HepG2 (cell line): Measurements from ENCODE around the gene MSI2. TPM values are rescaled to one million over a fixed set of nuclear protein-coding genes. Genes with fewer than 3 reads are reported as not detected.

Source experiments
- FOSL1 ChIP-seq: sonication (generic); formaldehyde crosslinking; IDR thresholded peaks from 2 replicates; pipeline ENCODE4 v1.9.0; 2021; ENCODE audit warnings: missing genetic modification reagents, borderline replicate concordance
- GTF2F1 ChIP-seq: fragments of 150-350 bp; IDR thresholded peaks from 2 replicates; pipeline ENCODE4 v1.6.1; 2014; ENCODE audit warnings: low read length
- GZF1 ChIP-seq: sonication (generic); formaldehyde crosslinking; IDR thresholded peaks from 2 replicates; pipeline ENCODE4 v1.5.1; 2020; ENCODE audit warnings: mild to moderate bottlenecking, missing genetic modification reagents
- MEF2D ChIP-seq: sonication (generic); formaldehyde crosslinking; IDR thresholded peaks from 2 replicates; pipeline ENCODE4 v1.5.1; 2020; ENCODE audit warnings: mild to moderate bottlenecking, missing genetic modification reagents
- MIER3 ChIP-seq: IDR thresholded peaks from 2 replicates; pipeline ENCODE4 v1.6.1; 2016; ENCODE audit warnings: missing compliant biosample characterization, borderline replicate concordance
- NFYB ChIP-seq: sonication (generic); formaldehyde crosslinking; IDR thresholded peaks from 2 replicates; pipeline ENCODE4 v1.4.0; 2020; ENCODE audit warnings: missing genetic modification reagents
- NFYC ChIP-seq: IDR thresholded peaks from 2 replicates; pipeline ENCODE4 v1.6.1; 2016; ENCODE audit warnings: missing genetic modification reagents, missing compliant biosample characterization
- SMARCE1 ChIP-seq: fragments of 450-650 bp; IDR thresholded peaks from 2 replicates; pipeline ENCODE4 v1.6.1; 2017; ENCODE audit warnings: borderline replicate concordance
- SRSF9 ChIP-seq: fragments of 200-400 bp; formaldehyde crosslinking; IDR thresholded peaks from 2 replicates; pipeline ENCODE4 v1.6.1; 2018; ENCODE audit warnings: borderline replicate concordance, mild to moderate bottlenecking, low read depth, low read length; ENCODE audit not compliant: insufficient read depth, poor library complexity, severe bottlenecking
- TBL1XR1 ChIP-seq: fragments of 150-350 bp; IDR thresholded peaks from 2 replicates; pipeline ENCODE4 v1.6.1; 2014; ENCODE audit warnings: borderline replicate concordance, low read length; ENCODE audit not compliant: partially characterized antibody
- ZFAT ChIP-seq: sonication (generic); formaldehyde crosslinking; conservative IDR thresholded peaks from 2 replicates; pipeline ENCODE4 v1.8.1; 2023; ENCODE audit warnings: missing genetic modification reagents, inconsistent platforms
- ZNF205 ChIP-seq: IDR thresholded peaks from 2 replicates; pipeline ENCODE4 v1.6.1; 2018; ENCODE audit warnings: missing biosample characterization, missing genetic modification reagents
- ZNF33B ChIP-seq: sonication (generic); formaldehyde crosslinking; IDR thresholded peaks from 2 replicates; pipeline ENCODE4 v1.5.1; 2020; ENCODE audit warnings: mild to moderate bottlenecking, missing genetic modification reagents
- ZNF556 ChIP-seq: sonication (generic); formaldehyde crosslinking; IDR thresholded peaks from 2 replicates; pipeline ENCODE4 v1.4.0; 2020; ENCODE audit warnings: mild to moderate bottlenecking, missing genetic modification reagents, borderline replicate concordance
- ZNF629 ChIP-seq: sonication (generic); formaldehyde crosslinking; conservative IDR thresholded peaks from 2 replicates; pipeline ENCODE4 v1.5.0; 2020; ENCODE audit warnings: missing genetic modification reagents
- ZNF7 ChIP-seq: IDR thresholded peaks from 2 replicates; pipeline ENCODE4 v1.6.1; 2016; ENCODE audit warnings: missing biosample characterization, missing genetic modification reagents
- ZNF816 ChIP-seq: sonication (generic); formaldehyde crosslinking; IDR thresholded peaks from 2 replicates; pipeline ENCODE4 v1.8.0; 2022; ENCODE audit warnings: missing genetic modification reagents, mild to moderate bottlenecking, borderline replicate concordance
- ZNF841 ChIP-seq: sonication (generic); formaldehyde crosslinking; IDR thresholded peaks from 2 replicates; pipeline ENCODE4 v1.8.1; 2023; ENCODE audit warnings: missing genetic modification reagents, borderline replicate concordance
- ZSCAN31 ChIP-seq: sonication (generic); formaldehyde crosslinking; IDR thresholded peaks from 2 replicates; pipeline ENCODE4 v1.5.0; 2020; ENCODE audit warnings: low read depth, mild to moderate bottlenecking, missing genetic modification reagents
- polyA plus RNA-seq, 8 experiments: library from polyadenylated mRNA; depleted of rRNA in 3 of 8; stranded (reverse) in 7 of 8; unstranded in 1 of 8; fragments of >200 nt; fragmentation: Illumina TruSeq in 4 of 8; extraction: Trizol in 4 of 8; gene quantifications; 2 replicates each; pipeline versions ENCODE4 v1.2.1 to v1.2.3, GENCODE V29; 2011 to 2016; ENCODE audit warnings: low read depth in 4 of 8, missing spikeins in 1 of 8, mixed read lengths in 1 of 8; ENCODE audit not compliant: insufficient read depth in 1 of 8
- total RNA-seq, 5 experiments: library from RNA; depleted of rRNA; stranded (reverse); fragments of >200 nt; fragmentation: Illumina TruSeq; extraction: Trizol; gene quantifications; 2 replicates each; pipeline ENCODE4 v1.2.3, GENCODE V29; 2016; ENCODE audit warnings: low read depth in 1 of 5
- TF ChIP-seq, protein P1 (sequence below): sonication (generic); formaldehyde crosslinking; IDR thresholded peaks from 2 replicates; pipeline ENCODE4 v1.4.0; 2020; ENCODE audit warnings: mild to moderate bottlenecking, missing genetic modification reagents
- TF ChIP-seq, protein P2 (sequence below): sonication (generic); formaldehyde crosslinking; IDR thresholded peaks from 2 replicates; pipeline ENCODE4 v1.4.0; 2020; ENCODE audit warnings: mild to moderate bottlenecking, missing genetic modification reagents
- TF ChIP-seq, protein P3 (sequence below), 2 experiments: sonication (generic) in 1 of 2; formaldehyde crosslinking in 1 of 2; IDR thresholded peaks; 2 replicates each; pipeline versions ENCODE4 v1.4.0 to v1.6.1; 2016 to 2020; ENCODE audit warnings: borderline replicate concordance in 1 of 2, low read depth in 1 of 2, mild to moderate bottlenecking in 1 of 2, missing genetic modification reagents in 1 of 2

Gene MSI2
- total and polyA plus RNA-seq, 2 of the 13 experiments (the other 11 are each of a cell fraction or from before 2014, with no cell fraction given), result 77.5 to 78.4 TPM

- TF ChIP-seq MIER3 (0 out of 2 replicates have a peak, but pooled peaks have one; percentile 66), ZNF33B (CRISPR knock-in tag) (no peak), NFYB (CRISPR knock-in tag) (no peak), ZNF816 (CRISPR knock-in tag) (no peak), GTF2F1 (no peak), ZNF205 (CRISPR knock-in tag) (peak; percentile 92; the same call in 1 of the 2 replicates), ZSCAN31 (0 out of 2 replicates have a peak, but pooled peaks have one; percentile 59), SMARCE1 (no peak), ZNF7 (0 out of 2 replicates have a peak, but pooled peaks have one; percentile 11), TBL1XR1 (peak; percentile 90), ZNF556 (CRISPR knock-in tag) (no peak), ZNF629 (peak; percentile 57), NFYC (no peak; the same call in 1 of the 2 replicates), ZFAT (CRISPR knock-in tag) (no peak), SRSF9 (no peak), ZNF841 (CRISPR knock-in tag) (no peak), MEF2D (peak; percentile 78), FOSL1 (CRISPR knock-in tag) (0 out of 2 replicates have a peak, but pooled peaks have one; percentile 55), GZF1 (peak; percentile 33; the same call in 1 of the 2 replicates)
- TF ChIP-seq, protein P1, sequence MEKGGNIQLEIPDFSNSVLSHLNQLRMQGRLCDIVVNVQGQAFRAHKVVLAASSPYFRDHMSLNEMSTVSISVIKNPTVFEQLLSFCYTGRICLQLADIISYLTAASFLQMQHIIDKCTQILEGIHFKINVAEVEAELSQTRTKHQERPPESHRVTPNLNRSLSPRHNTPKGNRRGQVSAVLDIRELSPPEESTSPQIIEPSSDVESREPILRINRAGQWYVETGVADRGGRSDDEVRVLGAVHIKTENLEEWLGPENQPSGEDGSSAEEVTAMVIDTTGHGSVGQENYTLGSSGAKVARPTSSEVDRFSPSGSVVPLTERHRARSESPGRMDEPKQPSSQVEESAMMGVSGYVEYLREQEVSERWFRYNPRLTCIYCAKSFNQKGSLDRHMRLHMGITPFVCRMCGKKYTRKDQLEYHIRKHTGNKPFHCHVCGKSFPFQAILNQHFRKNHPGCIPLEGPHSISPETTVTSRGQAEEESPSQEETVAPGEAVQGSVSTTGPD (CRISPR knock-in tag), result peak; percentile 75; the same call in 1 of the 2 replicates
- TF ChIP-seq, protein P2, sequence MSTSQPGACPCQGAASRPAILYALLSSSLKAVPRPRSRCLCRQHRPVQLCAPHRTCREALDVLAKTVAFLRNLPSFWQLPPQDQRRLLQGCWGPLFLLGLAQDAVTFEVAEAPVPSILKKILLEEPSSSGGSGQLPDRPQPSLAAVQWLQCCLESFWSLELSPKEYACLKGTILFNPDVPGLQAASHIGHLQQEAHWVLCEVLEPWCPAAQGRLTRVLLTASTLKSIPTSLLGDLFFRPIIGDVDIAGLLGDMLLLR (CRISPR knock-in tag), result no peak
- TF ChIP-seq, protein P3, sequence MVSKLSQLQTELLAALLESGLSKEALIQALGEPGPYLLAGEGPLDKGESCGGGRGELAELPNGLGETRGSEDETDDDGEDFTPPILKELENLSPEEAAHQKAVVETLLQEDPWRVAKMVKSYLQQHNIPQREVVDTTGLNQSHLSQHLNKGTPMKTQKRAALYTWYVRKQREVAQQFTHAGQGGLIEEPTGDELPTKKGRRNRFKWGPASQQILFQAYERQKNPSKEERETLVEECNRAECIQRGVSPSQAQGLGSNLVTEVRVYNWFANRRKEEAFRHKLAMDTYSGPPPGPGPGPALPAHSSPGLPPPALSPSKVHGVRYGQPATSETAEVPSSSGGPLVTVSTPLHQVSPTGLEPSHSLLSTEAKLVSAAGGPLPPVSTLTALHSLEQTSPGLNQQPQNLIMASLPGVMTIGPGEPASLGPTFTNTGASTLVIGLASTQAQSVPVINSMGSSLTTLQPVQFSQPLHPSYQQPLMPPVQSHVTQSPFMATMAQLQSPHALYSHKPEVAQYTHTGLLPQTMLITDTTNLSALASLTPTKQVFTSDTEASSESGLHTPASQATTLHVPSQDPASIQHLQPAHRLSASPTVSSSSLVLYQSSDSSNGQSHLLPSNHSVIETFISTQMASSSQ (IDR thresholded peaks at IDR 0.05; ENCODE audit: low read depth), result peak; percentile 41
- TF ChIP-seq, protein P3 (CRISPR knock-in tag; IDR thresholded peaks at IDR 0.05; ENCODE audit: borderline replicate concordance), result peak; percentile 65; the same call in 1 of the 2 replicates
Observed at GRCh38 chr17:57459286-57459915, 203.1 kb downstream of the MSI2 start (continued).
